ENCODE data around the gene CCSER1. TPM values are rescaled to one million over a fixed set of nuclear protein-coding genes. Genes with fewer than 3 reads are reported as not detected.

The CCSER1 gene
- total RNA-seq, 1 donor from 2014 or later = 1.4 TPM

DNA sequence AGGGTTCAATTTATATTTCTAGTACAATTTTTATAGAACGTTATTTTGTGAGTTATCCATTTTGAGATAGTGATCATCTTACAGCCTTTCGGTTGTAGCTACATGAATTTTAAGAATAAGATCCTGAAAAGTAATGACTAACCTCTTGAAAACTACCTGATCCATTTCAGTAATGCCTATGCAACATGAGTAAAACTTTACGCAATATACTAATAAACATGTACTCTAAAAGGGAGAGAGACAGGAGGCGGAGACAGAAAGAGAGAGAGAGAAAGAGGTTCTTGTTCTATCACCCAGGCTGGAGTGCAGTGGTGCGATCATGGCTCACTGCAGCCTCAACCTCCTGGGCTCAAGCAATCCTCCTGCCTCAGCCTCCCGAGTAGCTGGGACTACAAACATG, 816.1 kb downstream of the CCSER1 start:
- Histone ChIP-seq H3K4me3 (ENCODE audit: low read depth, low read length) (no peak overlapping the region), H3K36me3 (ENCODE audit: control insufficient read depth, insufficient read depth, low read length) (no peaks in the 10 kb centered on the region), H3K27me3 (ENCODE audit: control insufficient read depth, insufficient read depth, low read length) (no peaks in the 10 kb centered on the region)
- TF ChIP-seq, protein P1, sequence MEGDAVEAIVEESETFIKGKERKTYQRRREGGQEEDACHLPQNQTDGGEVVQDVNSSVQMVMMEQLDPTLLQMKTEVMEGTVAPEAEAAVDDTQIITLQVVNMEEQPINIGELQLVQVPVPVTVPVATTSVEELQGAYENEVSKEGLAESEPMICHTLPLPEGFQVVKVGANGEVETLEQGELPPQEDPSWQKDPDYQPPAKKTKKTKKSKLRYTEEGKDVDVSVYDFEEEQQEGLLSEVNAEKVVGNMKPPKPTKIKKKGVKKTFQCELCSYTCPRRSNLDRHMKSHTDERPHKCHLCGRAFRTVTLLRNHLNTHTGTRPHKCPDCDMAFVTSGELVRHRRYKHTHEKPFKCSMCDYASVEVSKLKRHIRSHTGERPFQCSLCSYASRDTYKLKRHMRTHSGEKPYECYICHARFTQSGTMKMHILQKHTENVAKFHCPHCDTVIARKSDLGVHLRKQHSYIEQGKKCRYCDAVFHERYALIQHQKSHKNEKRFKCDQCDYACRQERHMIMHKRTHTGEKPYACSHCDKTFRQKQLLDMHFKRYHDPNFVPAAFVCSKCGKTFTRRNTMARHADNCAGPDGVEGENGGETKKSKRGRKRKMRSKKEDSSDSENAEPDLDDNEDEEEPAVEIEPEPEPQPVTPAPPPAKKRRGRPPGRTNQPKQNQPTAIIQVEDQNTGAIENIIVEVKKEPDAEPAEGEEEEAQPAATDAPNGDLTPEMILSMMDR (IDR thresholded peaks at IDR 0.05; ENCODE audit: insufficient read depth, low read length, poor library complexity, severe bottlenecking) = no peak
- DNase-seq (ENCODE audit: low read depth) = no peak

DNA sequence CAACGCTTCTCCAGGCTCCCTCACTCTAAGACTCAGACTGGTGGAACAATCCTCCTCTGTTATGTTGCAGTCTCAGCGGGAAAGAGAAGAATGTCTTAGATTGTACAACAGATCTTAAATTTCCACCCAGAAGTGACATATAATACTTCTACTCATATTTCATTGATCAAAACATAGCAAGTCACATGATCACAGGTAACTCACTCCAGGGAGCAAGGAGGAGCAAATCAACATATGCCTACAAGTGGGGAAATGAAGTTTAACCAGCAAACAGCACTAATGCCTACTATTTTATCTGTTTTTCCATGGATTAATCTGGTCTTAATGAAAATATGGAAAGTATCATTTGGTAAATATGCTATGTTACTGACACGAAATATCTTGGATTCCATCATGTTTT, 819.8 kb downstream of the CCSER1 start:
- H3K4me3 ChIP-seq (ENCODE audit: low read depth, low read length) = no peak overlapping the region
- no peak for DNase-seq (ENCODE audit: low read depth)
- H3K27me3 ChIP-seq (ENCODE audit: control insufficient read depth, insufficient read depth, low read length) = no peaks in the 10 kb centered on the region
- TF ChIP-seq, protein P1 (IDR thresholded peaks at IDR 0.05; ENCODE audit: insufficient read depth, low read length, poor library complexity, severe bottlenecking) = no peak
- H3K36me3 ChIP-seq (ENCODE audit: control insufficient read depth, insufficient read depth, low read length) = no peaks in the 10 kb centered on the region

DNA sequence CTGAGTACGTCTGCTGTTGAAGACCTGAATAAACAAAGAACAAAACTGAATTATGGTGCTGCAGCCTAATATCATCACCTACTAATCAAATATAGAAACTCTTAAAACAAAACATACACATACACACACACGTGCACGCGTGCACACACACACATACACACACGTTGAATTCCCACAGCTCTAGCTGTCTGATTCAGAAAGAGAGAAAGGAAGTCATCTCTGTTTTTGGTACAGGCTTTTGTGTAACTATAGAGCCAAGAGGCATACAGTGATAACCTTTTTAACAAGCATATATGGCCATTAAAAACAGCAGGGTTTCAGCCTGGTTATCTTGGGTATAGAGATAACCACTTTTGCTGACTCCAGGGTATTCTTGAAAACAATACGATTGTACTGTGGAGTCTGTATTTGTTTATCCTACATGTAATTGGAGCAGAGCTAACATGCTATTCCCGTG, 823.2 kb downstream of the CCSER1 start:
- Histone ChIP-seq H3K4me3 (ENCODE audit: low read depth, low read length) (no peak overlapping the region), H3K36me3 (ENCODE audit: control insufficient read depth, insufficient read depth, low read length) (no peaks in the 10 kb centered on the region), H3K27me3 (ENCODE audit: control insufficient read depth, insufficient read depth, low read length) (no peaks in the 10 kb centered on the region)
- no peak for DNase-seq (ENCODE audit: low read depth)
- TF ChIP-seq, protein P1 (IDR thresholded peaks at IDR 0.05; ENCODE audit: insufficient read depth, low read length, poor library complexity, severe bottlenecking) = no peak

DNA sequence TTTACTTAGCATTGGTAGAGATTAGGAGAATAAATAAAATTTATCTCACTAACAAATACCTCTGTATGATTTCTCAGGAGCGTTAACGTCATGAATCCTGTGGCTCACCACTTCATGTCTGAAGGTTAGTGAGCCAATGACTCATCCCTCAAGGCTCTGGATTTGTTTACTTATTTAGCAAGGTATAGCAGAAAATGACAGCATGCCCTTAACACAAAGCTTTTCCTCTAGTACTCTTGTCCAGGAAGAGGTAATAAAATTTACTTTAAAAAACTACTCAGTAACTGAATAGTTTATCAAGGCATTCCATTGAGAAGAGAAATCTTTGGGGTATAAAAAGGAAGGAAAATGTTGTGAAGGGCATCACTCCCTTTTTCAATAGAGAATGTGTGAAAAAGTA, 823.8 kb downstream of the CCSER1 start:
- no peak overlapping the region for H3K4me3 ChIP-seq (ENCODE audit: low read depth, low read length)
- H3K36me3 ChIP-seq (ENCODE audit: control insufficient read depth, insufficient read depth, low read length) = no peaks in the 10 kb centered on the region
- no peaks in the 10 kb centered on the region for H3K27me3 ChIP-seq (ENCODE audit: control insufficient read depth, insufficient read depth, low read length)
- peak; percentile 93 for DNase-seq (ENCODE audit: low read depth)
- TF ChIP-seq, protein P1 (IDR thresholded peaks at IDR 0.05; ENCODE audit: insufficient read depth, low read length, poor library complexity, severe bottlenecking) = no peak

DNA sequence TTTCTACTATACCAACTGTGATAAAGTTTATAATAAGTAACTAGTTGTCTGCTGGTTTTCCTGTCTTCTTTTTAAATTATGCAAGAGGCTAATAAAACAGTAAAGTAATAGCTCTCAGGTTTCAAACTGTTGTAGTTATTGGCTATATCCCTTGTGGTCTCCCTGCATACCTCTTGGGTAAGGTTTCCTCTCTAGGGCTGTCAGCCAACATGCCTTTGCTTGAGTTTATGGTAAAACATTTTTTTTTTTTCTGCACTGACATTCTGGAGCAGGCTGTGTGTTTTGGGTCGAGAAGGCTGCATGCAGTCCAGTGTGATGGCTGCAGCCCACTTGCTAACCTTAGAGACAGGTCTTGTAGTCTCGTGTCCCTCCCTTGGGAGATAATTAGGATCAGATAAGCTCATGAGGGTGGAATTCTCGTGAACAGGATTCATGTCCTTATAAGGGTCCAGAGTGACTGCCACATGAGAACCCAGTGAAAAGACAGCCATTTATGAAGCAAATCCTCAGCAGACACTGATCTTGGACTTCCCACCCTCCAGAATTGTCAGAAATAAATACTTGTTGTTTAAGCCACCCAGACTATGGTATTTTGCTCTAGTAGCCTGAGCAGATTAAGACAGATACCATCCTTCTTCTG, 831.2 kb downstream of the CCSER1 start:
- DNase-seq (ENCODE audit: low read depth) = peak; percentile 91
- TF ChIP-seq, protein P1 (IDR thresholded peaks at IDR 0.05; ENCODE audit: insufficient read depth, low read length, poor library complexity, severe bottlenecking) = no peak
- no peak overlapping the region for H3K4me3 ChIP-seq (ENCODE audit: low read depth, low read length)
- H3K36me3 ChIP-seq (ENCODE audit: control insufficient read depth, insufficient read depth, low read length) = no peaks in the 10 kb centered on the region
- no peaks in the 10 kb centered on the region for H3K27me3 ChIP-seq (ENCODE audit: control insufficient read depth, insufficient read depth, low read length)

DNA sequence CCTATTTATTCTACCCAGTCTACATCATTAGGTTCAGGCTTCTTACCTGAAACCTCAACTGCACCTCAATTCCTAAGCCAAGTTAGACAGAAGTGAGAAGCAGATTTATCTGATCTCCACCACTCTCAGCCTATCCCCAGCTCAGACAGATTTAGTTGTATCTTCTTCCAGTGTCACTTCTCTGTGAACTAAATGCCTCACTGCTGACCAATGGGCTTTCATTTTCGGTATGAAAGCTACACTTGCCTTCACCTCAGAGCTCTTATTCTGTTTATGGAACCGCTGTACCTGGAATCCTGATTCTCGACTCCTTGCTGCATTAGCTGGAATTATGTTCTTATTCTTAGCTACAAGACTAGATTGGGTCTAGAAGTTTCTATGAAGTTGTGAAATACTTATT, 833.2 kb downstream of the CCSER1 start:
- no peak for DNase-seq (ENCODE audit: low read depth)

More for the DNA sequence above, 833.2 kb downstream of the CCSER1 start:
- TF ChIP-seq, protein P1 (IDR thresholded peaks at IDR 0.05; ENCODE audit: insufficient read depth, low read length, poor library complexity, severe bottlenecking) = no peak
- no peaks in the 10 kb centered on the region for H3K36me3 ChIP-seq (ENCODE audit: control insufficient read depth, insufficient read depth, low read length)
- H3K4me3 ChIP-seq (ENCODE audit: low read depth, low read length) = no peak overlapping the region
- no peaks in the 10 kb centered on the region for H3K27me3 ChIP-seq (ENCODE audit: control insufficient read depth, insufficient read depth, low read length)

Measured in kidney epithelial cell (primary cell).